ENCODE data around the gene STK32C.

STK32C gene

GRCh38 chr10:132209978-132210530 lies 97.7 kb downstream of the STK32C start:
- DNase-seq (ENCODE audit: low spot score): no peak

- no peak for DNase-seq (ENCODE audit: low spot score)
Measured at GRCh38 chr10:132209130-132209529, 98.6 kb downstream of the STK32C start.

GRCh38 chr10:132208462-132209050 lies 99.2 kb downstream of the STK32C start:
- DNase-seq (ENCODE audit: low spot score): no peak

- no peak for DNase-seq (ENCODE audit: low spot score)
Measured at GRCh38 chr10:132207536-132208461, 100.0 kb downstream of the STK32C start.

- no peak for DNase-seq (ENCODE audit: low spot score)
Measured at GRCh38 chr10:132206806-132207535, 100.8 kb downstream of the STK32C start.

GRCh38 chr10:132206377-132206745 lies 101.4 kb downstream of the STK32C start:
- DNase-seq (ENCODE audit: low spot score): no peak

- DNase-seq (ENCODE audit: low spot score): no peak
Measured at GRCh38 chr10:132205650-132206376, 101.9 kb downstream of the STK32C start.

- DNase-seq (ENCODE audit: low spot score): no peak
Measured at GRCh38 chr10:132204781-132205473, 102.8 kb downstream of the STK32C start.

GRCh38 chr10:132204078-132204780 lies 103.5 kb downstream of the STK32C start:
- DNase-seq (ENCODE audit: low spot score): no peak

- no peak for DNase-seq (ENCODE audit: low spot score)
Measured at GRCh38 chr10:132203256-132204077, 104.3 kb downstream of the STK32C start.

GRCh38 chr10:132202070-132202970 lies 105.4 kb downstream of the STK32C start:
- no peak for DNase-seq (ENCODE audit: low spot score)

- no peak for DNase-seq (ENCODE audit: low spot score)
Measured at GRCh38 chr10:132201111-132201969, 106.4 kb downstream of the STK32C start.

- no peak for DNase-seq (ENCODE audit: low spot score)
Measured at GRCh38 chr10:132200344-132201110, 107.2 kb downstream of the STK32C start.

GRCh38 chr10:132199854-132200311 lies 107.9 kb downstream of the STK32C start:
- no peak for DNase-seq (ENCODE audit: low spot score)

- DNase-seq (ENCODE audit: low spot score): no peak
Measured at GRCh38 chr10:132199268-132199853, 108.4 kb downstream of the STK32C start.

Data from LoVo (cell line).